SK-N-SH (cell line): Measurements from ENCODE around the gene LCA5. TPM values are rescaled to one million over a fixed set of nuclear protein-coding genes. Genes with fewer than 3 reads are reported as not detected.

ENCODE experiments used
- CTCF ChIA-PET: fragments of 300-600, 350-600 bp; formaldehyde crosslinking; extraction: SDS; loops from one replicate; lab custom pipeline; 2021; lab: Yijun Ruan, JAX
- POLR2A ChIA-PET: fragments of 350-600 bp; sonication (Branson Sonifier 250); formaldehyde crosslinking; extraction: SDS; loops from one replicate; lab custom pipeline; 2020; ENCODE audit warnings: antibody characterized with exemption, inconsistent platforms; lab: Yijun Ruan, JAX
- DNase-seq: peaks from one replicate; pipeline ENCODE4 v3.0.0; 2012
- H2AFZ ChIP-seq: fragments of 200-600 bp; sonication (generic); 2 replicates; pipeline ENCODE4 v1.8.1; 2016; ENCODE audit warnings: antibody characterized with exemption, mild to moderate bottlenecking, low read depth
- H3F3A ChIP-seq: fragments of 200-600 bp; sonication (generic); replicated peaks from 2 replicates; pipeline ENCODE3; 2016; ENCODE audit warnings: antibody characterized with exemption, mild to moderate bottlenecking; ENCODE audit not compliant: insufficient read depth
- H3K27ac ChIP-seq, 2 experiments: fragments of 200-500 bp in 1 of 2; fragments of 200-600 bp in 1 of 2; sonication (Bioruptor generic) in 1 of 2; sonication (generic), shearing (Covaris generic) in 1 of 2; 2 replicates each; pipeline versions ENCODE4 v1.5.1 to v1.6.1; 2014 to 2016; ENCODE audit warnings: low read depth in 2 of 2, inconsistent platforms in 1 of 2, low read length in 1 of 2, mild to moderate bottlenecking in 1 of 2, mixed read lengths in 1 of 2
- H3K27me3 ChIP-seq: fragments of 200-600 bp; sonication (generic), shearing (Covaris generic); 2 replicates; pipeline ENCODE4 v1.6.1; 2016; ENCODE audit warnings: mixed run types; ENCODE audit not compliant: insufficient read depth
- H3K36me3 ChIP-seq, 2 experiments: fragments of 200-500 bp in 1 of 2; fragments of 200-600 bp in 1 of 2; sonication (Bioruptor generic) in 1 of 2; sonication (generic) in 1 of 2; replicated peaks in 1 of 2; 2 replicates each; pipeline versions ENCODE3 to v1.5.1; 2014 to 2016; ENCODE audit warnings: low read length in 1 of 2, mild to moderate bottlenecking in 1 of 2; ENCODE audit not compliant: insufficient read depth in 2 of 2, control insufficient read depth in 1 of 2
- H3K4me1 ChIP-seq, 2 experiments: fragments of 200-500 bp in 1 of 2; fragments of 200-600 bp in 1 of 2; sonication (Bioruptor generic) in 1 of 2; sonication (generic), shearing (Covaris generic) in 1 of 2; 2 replicates each; pipeline versions ENCODE4 v1.5.1 to v1.6.1; 2014 to 2016; ENCODE audit warnings: low read depth in 1 of 2, low read length in 1 of 2, mixed run types in 1 of 2; ENCODE audit not compliant: insufficient read depth in 2 of 2, control insufficient read depth in 1 of 2
- H3K4me2 ChIP-seq: fragments of 200-600 bp; sonication (generic), shearing (Covaris generic); 2 replicates; pipeline ENCODE4 v1.6.1; 2017; ENCODE audit warnings: mixed run types
- H3K4me3 ChIP-seq, 2 experiments: fragments of 200-500 bp in 1 of 2; fragments of 200-600 bp in 1 of 2; sonication (Bioruptor generic) in 1 of 2; sonication (generic), shearing (Covaris generic) in 1 of 2; 2 replicates each; pipeline versions ENCODE4 v1.5.1 to v1.8.1; 2014 to 2016; ENCODE audit warnings: low read depth in 2 of 2, inconsistent platforms in 1 of 2, low read length in 1 of 2, mild to moderate bottlenecking in 1 of 2, mixed read lengths in 1 of 2, moderate library complexity in 1 of 2
- H3K79me2 ChIP-seq: fragments of 200-600 bp; sonication (generic); 2 replicates; pipeline ENCODE4 v1.8.1; 2017; ENCODE audit warnings: mild to moderate bottlenecking; ENCODE audit not compliant: insufficient read depth
- H3K9ac ChIP-seq: fragments of 200-600 bp; sonication (generic); 2 replicates; pipeline ENCODE4 v1.6.1; 2017; ENCODE audit warnings: mixed run types
- H3K9me2 ChIP-seq: fragments of 200-600 bp; sonication (generic); 2 replicates; pipeline ENCODE4 v1.6.1; 2017; ENCODE audit warnings: mixed run types
- H3K9me3 ChIP-seq: fragments of 200-600 bp; sonication (generic); 2 replicates; pipeline ENCODE4 v1.6.1; 2017; ENCODE audit warnings: mixed run types, mild to moderate bottlenecking, moderate library complexity
- H4K20me1 ChIP-seq: fragments of 200-600 bp; sonication (generic); 2 replicates; pipeline ENCODE4 v1.6.1; 2017; ENCODE audit warnings: mild to moderate bottlenecking, mixed run types; ENCODE audit not compliant: insufficient read depth
- CHD2 ChIP-seq: fragments of 150-350 bp; IDR thresholded peaks from 2 replicates; pipeline ENCODE4 v1.6.1; 2018; ENCODE audit warnings: low read length; ENCODE audit not compliant: partially characterized antibody
- CTCF ChIP-seq: fragments of 200-600 bp; sonication (generic); IDR thresholded peaks from 2 replicates; pipeline ENCODE4 v1.6.1; 2017; ENCODE audit warnings: antibody characterized with exemption, mild to moderate bottlenecking, moderate library complexity
- EP300 ChIP-seq, 2 experiments: IDR thresholded peaks; 2 replicates each; pipeline versions ENCODE4 v1.4.0 to v1.6.1; 2012; ENCODE audit warnings: borderline replicate concordance in 1 of 2, low read depth in 1 of 2, low read length in 1 of 2
- FOXM1 ChIP-seq: IDR thresholded peaks from 2 replicates; pipeline ENCODE4 v1.4.0; 2012; ENCODE audit warnings: low read depth, mild to moderate bottlenecking
- GABPA ChIP-seq: IDR thresholded peaks from 2 replicates; pipeline ENCODE4 v1.4.0; 2012; ENCODE audit warnings: low read depth, mild to moderate bottlenecking
- GATA2 ChIP-seq: sonication (generic); formaldehyde crosslinking; IDR thresholded peaks from 2 replicates; pipeline ENCODE4 v1.5.0; 2020; ENCODE audit warnings: mild to moderate bottlenecking, missing genetic modification reagents
- IRF3 ChIP-seq: fragments of 150-350 bp; IDR thresholded peaks from 2 replicates; pipeline ENCODE4 v1.6.1; 2016; ENCODE audit warnings: mild to moderate bottlenecking, low read depth, low read length
- JUND ChIP-seq: IDR thresholded peaks from 2 replicates; pipeline ENCODE4 v1.4.0; 2012
- MAX ChIP-seq: IDR thresholded peaks from 2 replicates; pipeline ENCODE4 v1.4.0; 2012; ENCODE audit warnings: low read depth
- MEF2A ChIP-seq: IDR thresholded peaks from 2 replicates; pipeline ENCODE4 v1.4.0; 2012; ENCODE audit warnings: low read depth, borderline replicate concordance
- NFIC ChIP-seq: IDR thresholded peaks from 2 replicates; pipeline ENCODE4 v1.4.0; 2012; ENCODE audit warnings: borderline replicate concordance
- PBX3 ChIP-seq: IDR thresholded peaks from 2 replicates; pipeline ENCODE4; 2012
- RAD21 ChIP-seq: IDR thresholded peaks from 2 replicates; pipeline ENCODE4 v1.6.1; 2012; ENCODE audit warnings: mild to moderate bottlenecking, low read length
- RFX5 ChIP-seq: IDR thresholded peaks from 2 replicates; pipeline ENCODE4 v1.6.1; 2012; ENCODE audit warnings: mild to moderate bottlenecking, improper control_type of control experiment, low read length
- SMC3 ChIP-seq: IDR thresholded peaks from 2 replicates; pipeline ENCODE4 v1.6.1; 2012; ENCODE audit warnings: low read depth, low read length, improper control_type of control experiment
- TAF1 ChIP-seq: IDR thresholded peaks from 2 replicates; pipeline ENCODE4 v1.6.1; 2012; ENCODE audit warnings: low read depth, mild to moderate bottlenecking, low read length, moderate library complexity, borderline replicate concordance
- TEAD4 ChIP-seq: IDR thresholded peaks from 2 replicates; pipeline ENCODE4 v1.4.0; 2012; ENCODE audit warnings: mild to moderate bottlenecking, borderline replicate concordance; ENCODE audit not compliant: insufficient read depth
- USF2 ChIP-seq: fragments of 150-350 bp; IDR thresholded peaks from 2 replicates; pipeline ENCODE4 v1.6.1; 2017; ENCODE audit warnings: antibody characterized with exemption, low read length, low read depth, borderline replicate concordance
- WGBS: methylation state at CpG from one replicate; pipeline ENCODE4 v1.1.6; 2017; ENCODE audit warnings: low lambda C conversion rate; 5-methylcytosine and 5-hydroxymethylcytosine counted together
- polyA plus RNA-seq, 3 experiments: library from polyadenylated mRNA; depleted of rRNA; stranded (reverse); fragments of >200 nt; gene quantifications; 2 replicates each; pipeline ENCODE4 v1.2.3, GENCODE V29; 2012

The LCA5 gene
- polyA plus RNA-seq, 1 of the 3 experiments (the other 2 are of a cell fraction), result 0.61 TPM

- no peak for TF ChIP-seq JUND
Observed at GRCh38 chr6:79551401-79551800, 14.2 kb upstream of the LCA5 start (continued).

- DNase-seq, result no peak
- POLR2A ChIA-PET, result no interaction called here
Observed at GRCh38 chr6:79548304-79548703, 11.1 kb upstream of the LCA5 start.

GRCh38 chr6:79546186-79546585 is 9.0 kb upstream of the LCA5 start:
- DNase-seq, result no peak
- H4K20me1 ChIP-seq, result no peaks in the 10 kb centered on the region
- WGBS, result 85% methylated on average over 3 of the region's 3 CpGs
- H3K27ac ChIP-seq, result peak overlapping the region in 1 of 2 experiments; percentile 89; a peak in 2 of 4 replicates
- H3K9me2 ChIP-seq, result no peaks in the 10 kb centered on the region
- ChIA-PET POLR2A (no interaction called here), CTCF (interaction anchor here (0.8 to 2.1 kb wide), 8 partner anchors 9 to 322 kb away, joined by 3 to 15 read pairs (median 4); no protein-coding TSS in a partner anchor)
- no peaks in the 10 kb centered on the region for H3K79me2 ChIP-seq
- no peaks in the 10 kb centered on the region for H3K9me3 ChIP-seq
- H3K9ac ChIP-seq, result no peak overlapping the region
- peaks cover 5% of the 10 kb centered on the region for H3F3A ChIP-seq
- H3K27me3 ChIP-seq, result no peaks in the 10 kb centered on the region
- H3K4me1 ChIP-seq, result peaks cover 12 to 22% of the 10 kb centered on the region in 2 experiments
- H3K36me3 ChIP-seq, result peaks cover 12 to 14% of the 10 kb centered on the region in 2 experiments
- peak overlapping the region; percentile 6; the same call in 1 of the 2 replicates for H2AFZ ChIP-seq
- no peak overlapping the region for H3K4me2 ChIP-seq
- H3K4me3 ChIP-seq, result no peak overlapping the region
- TF ChIP-seq TAF1 (no peak), RFX5 (no peak), FOXM1 (no peak), SMC3 (no peak), MEF2A (no peak), USF2 (no peak), CHD2 (no peak), EP300 (IDR thresholded peaks at IDR 0.05; ENCODE audit: borderline replicate concordance in 1 of 2, low read depth in 1 of 2, low read length in 1 of 2) (no peak), IRF3 (no peak), NFIC (no peak), PBX3 (no peak), CTCF (no peak)

More at GRCh38 chr6:79548304-79548703, 11.1 kb upstream of the LCA5 start:
- no peak overlapping the region for H3K4me2 ChIP-seq
- no peaks in the 10 kb centered on the region for H3K79me2 ChIP-seq
- H3K4me3 ChIP-seq, result no peak overlapping the region
- CTCF ChIA-PET, result interaction anchor here (1.5 kb wide), 1 partner anchor 31 kb away, joined by 3 read pairs; no protein-coding TSS in a partner anchor
- H3K9ac ChIP-seq, result no peak overlapping the region
- no peaks in the 10 kb centered on the region for H3K27me3 ChIP-seq
- peaks cover 12 to 22% of the 10 kb centered on the region in 2 experiments for H3K4me1 ChIP-seq
- H3K36me3 ChIP-seq, result peaks cover 9 to 12% of the 10 kb centered on the region in 2 experiments
- no peak overlapping the region for H3K27ac ChIP-seq
- H3F3A ChIP-seq, result peaks cover 5% of the 10 kb centered on the region
- no peaks in the 10 kb centered on the region for H4K20me1 ChIP-seq
- no peaks in the 10 kb centered on the region for H3K9me2 ChIP-seq
- H3K9me3 ChIP-seq, result no peaks in the 10 kb centered on the region
- no peak overlapping the region for H2AFZ ChIP-seq
- 98% methylated on average over 5 of the region's 5 CpGs for WGBS
- TF ChIP-seq GATA2, result no peak
- no peak for TF ChIP-seq IRF3
- no peak for TF ChIP-seq RAD21
- TF ChIP-seq MAX, result no peak
- no peak for TF ChIP-seq SMC3
- no peak for TF ChIP-seq GABPA
- no peak for TF ChIP-seq NFIC
- no peak for TF ChIP-seq TEAD4
